Measurements from ENCODE around the gene HNRNPLL. TPM values are rescaled to one million over a fixed set of nuclear protein-coding genes. Genes with fewer than 3 reads are reported as not detected.
A peak's percentile ranks its signal among the peaks of the same experiment; 100 is the strongest.

Gene HNRNPLL
- total RNA-seq, 2 donors from 2014 or later: 70.9 to 74.1 TPM

DNA sequence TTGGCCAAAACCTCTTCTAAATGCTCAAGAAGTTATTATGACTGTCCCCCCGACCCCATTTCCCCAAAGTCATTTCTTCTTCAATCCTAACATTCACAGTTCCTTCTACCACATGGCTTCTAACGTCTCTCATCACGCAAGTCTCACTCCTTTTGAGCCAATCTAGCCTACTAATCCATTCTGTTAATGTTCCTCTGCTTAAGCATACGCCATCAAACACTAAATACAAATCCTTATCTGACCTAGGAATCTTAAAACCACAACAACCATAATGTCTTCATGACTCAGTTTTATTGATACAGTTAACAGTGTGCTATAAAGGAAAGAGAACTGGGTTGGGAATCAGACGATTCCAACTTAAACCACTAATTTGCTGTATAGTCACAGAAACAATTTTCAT, 23.9 kb downstream of the HNRNPLL start:
- TF ChIP-seq, protein P1, sequence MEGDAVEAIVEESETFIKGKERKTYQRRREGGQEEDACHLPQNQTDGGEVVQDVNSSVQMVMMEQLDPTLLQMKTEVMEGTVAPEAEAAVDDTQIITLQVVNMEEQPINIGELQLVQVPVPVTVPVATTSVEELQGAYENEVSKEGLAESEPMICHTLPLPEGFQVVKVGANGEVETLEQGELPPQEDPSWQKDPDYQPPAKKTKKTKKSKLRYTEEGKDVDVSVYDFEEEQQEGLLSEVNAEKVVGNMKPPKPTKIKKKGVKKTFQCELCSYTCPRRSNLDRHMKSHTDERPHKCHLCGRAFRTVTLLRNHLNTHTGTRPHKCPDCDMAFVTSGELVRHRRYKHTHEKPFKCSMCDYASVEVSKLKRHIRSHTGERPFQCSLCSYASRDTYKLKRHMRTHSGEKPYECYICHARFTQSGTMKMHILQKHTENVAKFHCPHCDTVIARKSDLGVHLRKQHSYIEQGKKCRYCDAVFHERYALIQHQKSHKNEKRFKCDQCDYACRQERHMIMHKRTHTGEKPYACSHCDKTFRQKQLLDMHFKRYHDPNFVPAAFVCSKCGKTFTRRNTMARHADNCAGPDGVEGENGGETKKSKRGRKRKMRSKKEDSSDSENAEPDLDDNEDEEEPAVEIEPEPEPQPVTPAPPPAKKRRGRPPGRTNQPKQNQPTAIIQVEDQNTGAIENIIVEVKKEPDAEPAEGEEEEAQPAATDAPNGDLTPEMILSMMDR (conservative IDR thresholded peaks at IDR 0.05): no peak
- 88 to 89% methylated on average over 3 to 5 of the region's 5 CpGs for WGBS, 2 experiments (ENCODE audit: insufficient coverage in 1 of 2, insufficient read length in 1 of 2)
- DNase-seq: no peak
- peaks cover 5% of the 10 kb centered on the region for H3K4me1 ChIP-seq (ENCODE audit: control insufficient read depth, insufficient read depth, low read length)
- H3K27me3 Mint-ChIP-seq (ENCODE audit: insufficient read depth): no peaks in the 10 kb centered on the region
- no peaks in the 10 kb centered on the region for H3K9me3 ChIP-seq (ENCODE audit: control insufficient read depth, low read length)
- no peaks in the 10 kb centered on the region for H3K27me3 ChIP-seq (ENCODE audit: control insufficient read depth, insufficient read depth, low read length, poor library complexity, severe bottlenecking)
- H3K4me3 ChIP-seq (ENCODE audit: low read length): no peak overlapping the region
- peak overlapping the region; percentile 17 for H3K27ac Mint-ChIP-seq
- H3K27ac ChIP-seq (ENCODE audit: low read depth, low read length): no peak overlapping the region
- no peak overlapping the region for H3K4me3 Mint-ChIP-seq
- H3K36me3 Mint-ChIP-seq (ENCODE audit: low read depth): peaks cover 53% of the 10 kb centered on the region
- no peaks in the 10 kb centered on the region for H3K9me3 Mint-ChIP-seq
- H3K9ac ChIP-seq (ENCODE audit: extremely low read depth, low read length, poor library complexity, severe bottlenecking): no peak overlapping the region
- H3K4me1 Mint-ChIP-seq: peaks cover 26% of the 10 kb centered on the region
- peaks cover 88% of the 10 kb centered on the region for H3K36me3 ChIP-seq (ENCODE audit: control insufficient read depth, insufficient read depth, low read length)

DNA sequence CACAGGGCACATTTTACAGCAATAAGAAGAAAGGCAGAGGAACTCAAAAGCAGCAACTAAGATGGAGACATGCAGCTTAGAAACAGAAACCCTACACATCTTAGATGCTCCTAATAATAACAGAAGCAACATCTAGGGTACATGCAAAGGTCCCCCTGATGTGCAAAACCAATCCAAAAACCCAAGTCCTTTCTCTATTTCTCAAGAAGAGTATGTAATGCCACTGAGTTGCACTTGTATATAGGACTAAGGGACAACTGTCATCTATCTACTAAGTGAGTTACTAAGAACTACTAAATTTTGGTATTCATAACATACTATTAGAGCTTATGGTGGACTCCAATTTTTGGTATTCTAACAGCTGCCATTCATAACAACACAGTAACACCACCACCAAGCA, 28.4 kb downstream of the HNRNPLL start:
- Mint-ChIP-seq H3K4me3 (no peak overlapping the region), H3K27me3 (ENCODE audit: insufficient read depth) (no peaks in the 10 kb centered on the region), H3K36me3 (ENCODE audit: low read depth) (peaks cover 41% of the 10 kb centered on the region), H3K9me3 (no peaks in the 10 kb centered on the region), H3K27ac (no peak overlapping the region), H3K4me1 (peaks cover 7% of the 10 kb centered on the region)
- DNase-seq: no peak
- Histone ChIP-seq H3K9ac (ENCODE audit: extremely low read depth, low read length, poor library complexity, severe bottlenecking) (no peak overlapping the region), H3K27me3 (ENCODE audit: control insufficient read depth, insufficient read depth, low read length, poor library complexity, severe bottlenecking) (no peaks in the 10 kb centered on the region), H3K27ac (ENCODE audit: low read depth, low read length) (no peak overlapping the region), H3K4me1 (ENCODE audit: control insufficient read depth, insufficient read depth, low read length) (peaks cover 2% of the 10 kb centered on the region), H3K9me3 (ENCODE audit: control insufficient read depth, low read length) (no peaks in the 10 kb centered on the region), H3K36me3 (ENCODE audit: control insufficient read depth, insufficient read depth, low read length) (peaks cover 94% of the 10 kb centered on the region), H3K4me3 (ENCODE audit: low read length) (no peak overlapping the region)
- TF ChIP-seq, protein P1 (conservative IDR thresholded peaks at IDR 0.05): no peak

DNA sequence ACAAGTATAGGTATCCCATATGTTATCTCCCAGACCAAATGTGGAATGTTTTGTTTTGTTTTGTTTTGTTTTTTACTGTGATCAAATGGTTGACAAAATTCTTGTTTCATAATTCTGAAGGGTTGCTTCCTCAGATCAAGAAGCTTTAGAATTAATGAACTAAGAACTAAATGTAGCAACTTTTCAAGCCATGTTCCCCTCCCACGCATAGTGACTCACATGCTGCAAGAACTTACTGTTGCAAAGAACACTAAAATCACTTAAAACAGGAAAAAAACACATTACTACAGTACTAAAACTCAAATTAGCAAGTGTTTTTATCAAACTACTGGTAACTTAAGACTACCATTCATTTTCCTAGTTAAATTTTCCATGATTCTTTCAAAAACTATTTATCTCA, 30.6 kb downstream of the HNRNPLL start:
- Histone ChIP-seq H3K27me3 (ENCODE audit: control insufficient read depth, insufficient read depth, low read length, poor library complexity, severe bottlenecking) (no peaks in the 10 kb centered on the region), H3K9me3 (ENCODE audit: control insufficient read depth, low read length) (no peaks in the 10 kb centered on the region), H3K4me1 (ENCODE audit: control insufficient read depth, insufficient read depth, low read length) (no peaks in the 10 kb centered on the region), H3K36me3 (ENCODE audit: control insufficient read depth, insufficient read depth, low read length) (peaks cover 96% of the 10 kb centered on the region), H3K4me3 (ENCODE audit: low read length) (no peak overlapping the region), H3K9ac (ENCODE audit: extremely low read depth, low read length, poor library complexity, severe bottlenecking) (no peak overlapping the region), H3K27ac (ENCODE audit: low read depth, low read length) (no peak overlapping the region)
- H3K36me3 Mint-ChIP-seq (ENCODE audit: low read depth): peaks cover 48% of the 10 kb centered on the region
- peaks cover 2% of the 10 kb centered on the region for H3K4me1 Mint-ChIP-seq
- TF ChIP-seq, protein P1 (conservative IDR thresholded peaks at IDR 0.05): no peak
- H3K27me3 Mint-ChIP-seq (ENCODE audit: insufficient read depth): no peaks in the 10 kb centered on the region
- no peak for DNase-seq
- 98 to 100% methylated on average over 1 of the region's 1 CpG for WGBS, 2 experiments (ENCODE audit: insufficient coverage in 1 of 2, insufficient read length in 1 of 2)
- no peak overlapping the region for H3K27ac Mint-ChIP-seq
- H3K9me3 Mint-ChIP-seq: no peaks in the 10 kb centered on the region
- no peak overlapping the region for H3K4me3 Mint-ChIP-seq
